ENCODE results near the gene FHDC1. TPM values are rescaled to one million over a fixed set of nuclear protein-coding genes. Genes with fewer than 3 reads are reported as not detected.

The FHDC1 gene
- total and polyA plus RNA-seq, 11 donors: 0.04 to 0.97 (median 0.21) TPM

DNA sequence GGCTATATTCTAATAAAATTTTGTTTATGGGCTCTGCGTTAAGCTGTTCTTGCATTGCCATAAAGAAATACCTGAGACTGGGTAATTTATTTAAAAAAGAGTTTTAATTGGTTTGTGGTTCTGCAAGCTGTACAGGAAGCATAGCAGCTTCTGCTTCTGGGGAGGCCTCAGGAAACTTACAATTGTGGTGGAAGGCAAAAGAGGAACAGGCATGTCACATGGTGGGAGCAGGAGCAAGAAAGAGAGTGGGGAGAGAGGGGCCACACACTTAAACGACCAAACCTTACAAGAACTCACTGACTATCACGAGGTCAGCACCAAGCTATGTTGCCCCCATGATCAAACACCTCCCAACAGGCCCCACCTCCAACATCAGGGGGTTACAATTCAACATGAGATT, 74.0 kb downstream of the FHDC1 start:
- no peaks in the 10 kb centered on the region for H3K4me1 ChIP-seq
- H3K4me3 ChIP-seq: no peak overlapping the region
- DNase-seq: no peak
- peaks cover 0 to 6% (median 0%) of the 10 kb centered on the region in 12 donors for H3K9me3 ChIP-seq
- intact Hi-C loops (cut with DNase I): no loop called here
- H3K27ac ChIP-seq: no peak overlapping the region
- no peaks in the 10 kb centered on the region for H3K36me3 ChIP-seq
- no peak for ATAC-seq
- TF ChIP-seq CTCF (IDR thresholded peaks at IDR 0.05): no peak
- no peak for TF ChIP-seq POLR2A (IDR thresholded peaks at IDR 0.05)
- 80 to 84% (median 82%) methylated on average over 3 of the region's 3 CpGs for WGBS, 4 donors
- no peaks in the 10 kb centered on the region for H3K27me3 ChIP-seq

DNA sequence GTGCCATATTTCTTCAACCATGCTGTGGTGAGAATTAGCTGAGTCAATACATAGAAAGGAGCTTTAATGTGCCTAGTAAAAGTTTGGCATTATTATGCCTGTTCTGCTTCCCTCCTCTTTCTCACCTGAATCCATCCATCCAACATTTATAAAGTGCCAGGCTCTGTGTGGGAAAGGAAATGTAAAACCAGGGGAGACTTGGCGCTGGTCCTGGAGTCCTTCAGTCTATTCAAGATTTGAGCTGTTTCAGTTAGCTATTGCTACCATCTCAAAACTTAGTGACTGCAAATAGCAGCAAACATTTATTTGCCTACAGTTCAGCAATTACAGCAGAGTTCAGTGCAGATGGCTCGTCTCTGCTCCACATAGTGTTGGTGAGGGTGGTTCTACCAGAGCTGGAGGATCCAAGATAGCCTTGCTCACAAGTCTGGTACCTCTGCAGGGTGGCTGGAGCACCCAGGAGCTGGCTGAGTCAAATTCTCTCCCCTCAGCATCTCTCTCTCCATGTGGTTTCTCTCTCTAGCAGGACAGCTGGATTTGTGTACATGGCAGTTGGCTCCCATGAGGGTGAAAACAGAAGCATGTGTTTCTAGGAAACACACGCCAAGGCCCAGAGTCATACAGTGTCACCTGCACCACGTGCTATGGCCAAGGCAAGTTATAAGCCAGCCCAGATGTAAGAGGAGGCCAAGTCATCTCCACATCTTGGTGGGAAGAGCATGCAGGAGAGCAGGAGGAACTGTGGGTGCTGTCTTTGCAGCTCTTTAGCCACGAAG, 77.3 kb downstream of the FHDC1 start:
- Histone ChIP-seq H3K9me3 (peaks cover 0 to 6% (median 0%) of the 10 kb centered on the region in 12 donors), H3K36me3 (no peaks in the 10 kb centered on the region), H3K27ac (no peak overlapping the region), H3K4me3 (no peak overlapping the region), H3K27me3 (no peaks in the 10 kb centered on the region), H3K4me1 (no peaks in the 10 kb centered on the region)
- intact Hi-C loops (cut with DNase I): no loop called here
- ATAC-seq (no peak), DNase-seq (no peak)
- TF ChIP-seq CTCF (IDR thresholded peaks at IDR 0.05) (no peak), POLR2A (IDR thresholded peaks at IDR 0.05) (no peak)
- 71 to 85% (median 75%) methylated on average over 3 to 5 of the region's 5 CpGs for WGBS, 4 donors

DNA sequence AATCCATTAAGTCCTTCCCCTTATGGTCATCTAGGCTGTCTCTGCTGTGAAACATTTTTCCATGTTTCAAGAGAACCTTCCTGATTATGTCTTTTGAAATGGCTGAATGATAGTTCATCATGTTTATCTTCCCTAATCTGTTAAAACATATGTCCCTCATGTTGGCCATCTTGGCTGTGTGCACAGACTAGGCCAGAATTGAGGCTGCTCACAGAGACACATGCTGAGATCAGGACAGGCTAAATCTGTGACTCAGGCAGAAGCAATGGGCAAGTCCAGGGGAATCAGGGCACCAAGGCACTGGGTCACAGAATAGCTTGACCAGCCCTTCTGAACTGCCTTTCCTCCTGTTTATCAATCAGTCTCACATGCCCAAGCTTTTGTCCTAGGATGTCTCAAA, 78.3 kb downstream of the FHDC1 start:
- no peaks in the 10 kb centered on the region for H3K36me3 ChIP-seq
- H3K4me1 ChIP-seq: no peaks in the 10 kb centered on the region
- H3K27me3 ChIP-seq: no peaks in the 10 kb centered on the region
- DNase-seq (no peak), ATAC-seq (no peak)
- intact Hi-C loops (cut with DNase I): no loop called here
- no peak for TF ChIP-seq POLR2A (IDR thresholded peaks at IDR 0.05)
- TF ChIP-seq CTCF (IDR thresholded peaks at IDR 0.05): no peak
- H3K27ac ChIP-seq: no peak overlapping the region
- no peak overlapping the region for H3K4me3 ChIP-seq
- peaks cover 0 to 6% (median 0%) of the 10 kb centered on the region in 12 donors for H3K9me3 ChIP-seq

- Histone ChIP-seq H3K4me1 (no peaks in the 10 kb centered on the region), H3K36me3 (no peaks in the 10 kb centered on the region), H3K4me3 (no peak overlapping the region), H3K27ac (no peak overlapping the region), H3K9me3 (no peaks in the 10 kb centered on the region), H3K27me3 (no peaks in the 10 kb centered on the region)
- 76 to 87% (median 86%) methylated on average over 4 of the region's 4 CpGs for WGBS, 4 donors
- ATAC-seq (no peak), DNase-seq (no peak)
- intact Hi-C loops (cut with DNase I): no loop called here
- no peak for TF ChIP-seq CTCF (IDR thresholded peaks at IDR 0.05)
- TF ChIP-seq POLR2A (IDR thresholded peaks at IDR 0.05): no peak
Observed at GRCh38 chr4:153016592-153016991, 80.5 kb downstream of the FHDC1 start.
